Activated CD4-positive, alpha-beta T cell treated with anti-CD3 and anti-CD28 coated beads, Interleukin-2, amount 50 U/mL, for 16 hours (primary cell): ENCODE results near the gene DUSP11.

Experiments used
- DNase-seq: peaks from one replicate; pipeline ENCODE4 v3.0.0-alpha.2; 2020

DUSP11 gene

GRCh38 chr2:73716543-73717250 lies 63.2 kb downstream of the DUSP11 start:
- no peak for DNase-seq

- no peak for DNase-seq
These were observed 65.8 kb downstream of the DUSP11 start for GRCh38 chr2:73714091-73714490.
